Measurements from ENCODE around the gene RBM20.
"Not testable (repeated sequence)": the region's sequence is repeated elsewhere in the genome, so short reads cannot be mapped to it uniquely, and the experiment has no call there.

RBM20 gene

GRCh38 chr10:110679486-110680272 lies 35.5 kb downstream of the RBM20 start:
- peak; percentile 31 to 68 for DNase-seq

- DNase-seq = peak in 1 of 2 experiments; percentile 4
Observed at GRCh38 chr10:110680273-110681020, 36.3 kb downstream of the RBM20 start.

GRCh38 chr10:110681023-110681681 lies 37.0 kb downstream of the RBM20 start:
- peak; percentile 1 to 32 for DNase-seq

GRCh38 chr10:110682348-110682747 lies 38.2 kb downstream of the RBM20 start:
- DNase-seq = no peak

GRCh38 chr10:110684800-110685446 lies 40.8 kb downstream of the RBM20 start:
- DNase-seq = no peak

GRCh38 chr10:110686047-110686446 lies 41.9 kb downstream of the RBM20 start:
- no peak for DNase-seq

GRCh38 chr10:110686949-110687348 lies 42.8 kb downstream of the RBM20 start:
- no peak for DNase-seq

- DNase-seq = no peak
Observed at GRCh38 chr10:110687400-110687799, 43.3 kb downstream of the RBM20 start.

GRCh38 chr10:110691139-110691538 lies 47.0 kb downstream of the RBM20 start:
- no peak for DNase-seq

GRCh38 chr10:110694263-110694662 lies 50.1 kb downstream of the RBM20 start:
- DNase-seq = no peak

- DNase-seq = no peak
Observed at GRCh38 chr10:110694820-110695538, 50.8 kb downstream of the RBM20 start.

- no peak for DNase-seq
Observed at GRCh38 chr10:110695539-110695886, 51.4 kb downstream of the RBM20 start.

- DNase-seq = no peak
Observed at GRCh38 chr10:110696436-110696835, 52.3 kb downstream of the RBM20 start.

GRCh38 chr10:110698340-110698739 lies 54.2 kb downstream of the RBM20 start:
- DNase-seq = no peak

GRCh38 chr10:110698782-110699201 lies 54.7 kb downstream of the RBM20 start:
- DNase-seq = no peak

GRCh38 chr10:110699859-110700468 lies 55.8 kb downstream of the RBM20 start:
- DNase-seq = no peak

- DNase-seq = no peak
Observed at GRCh38 chr10:110700947-110701616, 56.9 kb downstream of the RBM20 start.

- no peak for DNase-seq
Observed at GRCh38 chr10:110701617-110701971, 57.5 kb downstream of the RBM20 start.

- no peak for DNase-seq
Observed at GRCh38 chr10:110704070-110704469, 59.9 kb downstream of the RBM20 start.

GRCh38 chr10:110704906-110705476 lies 60.9 kb downstream of the RBM20 start:
- no peak for DNase-seq

- not testable (repeated sequence) for DNase-seq
Observed at GRCh38 chr10:110705596-110705995, 61.5 kb downstream of the RBM20 start.
